Measurements from ENCODE around the gene CABP7.
"Not testable (repeated sequence)": the region's sequence is repeated elsewhere in the genome, so short reads cannot be mapped to it uniquely, and the experiment has no call there.

Gene CABP7

DNA sequence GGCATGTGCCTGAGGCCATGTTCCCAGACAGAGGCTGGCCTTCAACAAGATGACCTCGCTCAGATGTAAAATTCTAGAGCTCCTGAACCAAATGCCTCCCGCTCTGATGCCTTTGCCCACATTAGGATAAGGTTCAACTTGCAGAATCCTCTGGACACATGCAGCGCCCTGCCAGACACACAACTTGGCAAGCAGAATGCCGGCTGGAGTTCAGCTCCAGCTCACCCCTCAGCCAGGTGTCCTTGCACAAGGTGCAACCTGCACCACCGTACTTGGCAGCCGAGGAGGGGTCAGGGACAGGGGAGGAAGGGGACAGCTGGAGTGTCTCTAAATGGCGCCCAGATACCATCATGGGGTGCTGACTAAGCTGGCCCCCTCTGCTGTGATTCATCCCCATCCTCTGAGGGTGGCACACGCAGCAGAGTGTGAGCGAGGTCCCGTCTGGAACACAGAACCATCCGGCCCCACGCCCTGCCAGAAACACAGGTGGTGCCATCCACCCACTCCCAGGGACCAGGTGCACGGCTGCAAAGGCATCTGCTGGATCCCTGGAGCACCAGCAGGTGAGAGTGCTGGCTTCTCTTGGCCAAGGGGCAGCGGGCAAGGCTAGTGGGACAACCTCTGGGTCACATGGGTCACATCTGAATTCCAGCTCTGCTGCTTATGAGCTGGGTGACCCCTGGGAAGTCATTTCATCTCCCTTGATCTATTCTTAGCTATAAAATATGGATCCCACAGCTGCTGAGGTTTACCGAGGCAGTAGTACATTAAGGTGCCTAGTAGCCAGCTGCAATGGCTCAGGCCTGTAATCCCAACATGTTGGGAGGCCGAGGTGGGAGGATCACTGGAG is 34.2 kb downstream of the CABP7 start:
- no peaks in the 10 kb centered on the region for H3K9me3 Mint-ChIP-seq
- TF ChIP-seq, protein P1, sequence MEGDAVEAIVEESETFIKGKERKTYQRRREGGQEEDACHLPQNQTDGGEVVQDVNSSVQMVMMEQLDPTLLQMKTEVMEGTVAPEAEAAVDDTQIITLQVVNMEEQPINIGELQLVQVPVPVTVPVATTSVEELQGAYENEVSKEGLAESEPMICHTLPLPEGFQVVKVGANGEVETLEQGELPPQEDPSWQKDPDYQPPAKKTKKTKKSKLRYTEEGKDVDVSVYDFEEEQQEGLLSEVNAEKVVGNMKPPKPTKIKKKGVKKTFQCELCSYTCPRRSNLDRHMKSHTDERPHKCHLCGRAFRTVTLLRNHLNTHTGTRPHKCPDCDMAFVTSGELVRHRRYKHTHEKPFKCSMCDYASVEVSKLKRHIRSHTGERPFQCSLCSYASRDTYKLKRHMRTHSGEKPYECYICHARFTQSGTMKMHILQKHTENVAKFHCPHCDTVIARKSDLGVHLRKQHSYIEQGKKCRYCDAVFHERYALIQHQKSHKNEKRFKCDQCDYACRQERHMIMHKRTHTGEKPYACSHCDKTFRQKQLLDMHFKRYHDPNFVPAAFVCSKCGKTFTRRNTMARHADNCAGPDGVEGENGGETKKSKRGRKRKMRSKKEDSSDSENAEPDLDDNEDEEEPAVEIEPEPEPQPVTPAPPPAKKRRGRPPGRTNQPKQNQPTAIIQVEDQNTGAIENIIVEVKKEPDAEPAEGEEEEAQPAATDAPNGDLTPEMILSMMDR (IDR thresholded peaks at IDR 0.05): no peak
- peaks cover 20% of the 10 kb centered on the region for H3K4me1 Mint-ChIP-seq
- H3K27ac Mint-ChIP-seq: no peak overlapping the region
- H3K4me3 Mint-ChIP-seq: no peak overlapping the region
- H3K27me3 Mint-ChIP-seq (ENCODE audit: low read depth, poor library complexity): no peaks in the 10 kb centered on the region
- no peaks in the 10 kb centered on the region for H3K36me3 Mint-ChIP-seq (ENCODE audit: low read depth)
- no peak for DNase-seq

DNA sequence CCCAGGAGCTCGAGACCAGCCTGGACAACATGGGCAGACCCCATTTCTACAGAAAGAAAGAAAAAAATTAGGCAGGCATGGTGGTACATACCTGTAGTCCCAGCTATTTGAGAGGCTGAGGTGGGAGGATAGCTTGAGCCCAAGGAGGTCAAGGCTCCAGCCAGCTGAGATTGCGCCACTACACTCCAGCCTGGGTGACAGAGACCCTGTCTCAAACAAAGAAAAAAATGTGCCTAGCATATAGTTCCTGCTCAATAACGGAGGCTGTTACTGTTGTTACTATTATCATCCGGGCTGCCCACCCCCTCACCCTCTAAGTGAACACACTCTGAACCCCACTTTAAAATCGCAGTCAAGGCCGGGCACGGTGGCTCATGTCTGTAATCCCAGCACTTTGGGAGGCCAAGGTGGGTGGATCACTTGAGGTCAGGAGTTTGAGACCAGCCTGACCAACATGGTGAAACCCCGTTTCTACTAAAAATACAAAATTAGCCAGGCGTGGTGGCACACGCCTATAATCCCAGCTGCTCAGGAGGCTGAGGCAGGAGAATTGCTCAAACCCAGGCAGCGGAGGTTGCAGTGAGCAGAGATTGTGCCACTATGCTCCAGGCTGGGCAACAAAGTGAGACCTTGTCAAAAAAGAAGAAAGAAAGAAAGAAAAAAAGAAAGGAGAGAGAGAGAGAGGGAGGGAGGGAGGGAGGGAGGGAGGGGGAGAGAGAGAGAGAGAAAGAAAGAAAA is 35.0 kb downstream of the CABP7 start:
- H3K36me3 Mint-ChIP-seq (ENCODE audit: low read depth); DNase-seq; H3K4me3 Mint-ChIP-seq; H3K9me3 Mint-ChIP-seq; H3K27ac Mint-ChIP-seq; H3K27me3 Mint-ChIP-seq (ENCODE audit: low read depth, poor library complexity): not testable (repeated sequence)
- H3K4me1 Mint-ChIP-seq: peaks cover 16% of the 10 kb centered on the region

DNA sequence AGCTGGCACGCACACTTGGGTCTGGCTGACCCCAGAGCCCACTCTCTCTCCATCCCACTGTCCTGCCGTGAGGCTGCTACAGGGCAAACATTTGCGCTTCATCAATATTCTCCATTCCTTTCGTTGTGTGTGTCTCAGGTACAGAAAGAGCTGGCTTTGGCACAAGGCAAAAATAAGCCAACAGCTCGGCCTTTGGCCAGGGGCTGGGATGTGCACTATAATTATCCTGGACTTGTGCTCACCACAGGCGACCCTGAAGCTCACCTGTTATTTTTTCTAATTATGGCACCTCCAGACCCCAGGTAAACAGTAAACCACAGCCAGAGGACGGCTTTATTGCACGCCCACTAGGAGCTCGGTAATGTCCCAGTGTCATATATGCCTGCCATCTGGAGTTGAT is 36.1 kb downstream of the CABP7 start:
- TF ChIP-seq, protein P1 (IDR thresholded peaks at IDR 0.05): no peak
- Mint-ChIP-seq H3K27ac (no peak overlapping the region), H3K27me3 (ENCODE audit: low read depth, poor library complexity) (no peaks in the 10 kb centered on the region), H3K36me3 (ENCODE audit: low read depth) (no peaks in the 10 kb centered on the region), H3K4me1 (peaks cover 15% of the 10 kb centered on the region), H3K9me3 (no peaks in the 10 kb centered on the region), H3K4me3 (no peak overlapping the region)
- no peak for DNase-seq

DNA sequence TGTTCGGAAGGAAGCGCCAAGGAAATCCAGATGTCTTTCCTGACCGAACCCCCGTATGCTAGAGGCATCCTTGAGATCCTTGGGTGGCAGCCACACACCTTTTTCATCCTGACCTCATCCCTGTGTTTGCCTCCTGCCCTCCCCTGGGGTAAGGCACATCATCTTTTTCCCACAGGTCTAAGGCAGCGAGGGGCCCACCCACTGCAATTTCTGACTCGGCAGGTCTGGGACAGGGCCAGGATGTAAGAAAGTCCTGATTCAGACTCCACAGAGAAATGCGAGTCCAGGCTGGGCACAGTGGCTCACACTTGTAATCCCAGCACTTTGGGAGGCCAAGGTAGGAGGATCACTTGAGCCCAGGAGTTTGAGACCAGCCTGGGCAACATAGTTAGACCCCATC is 36.5 kb downstream of the CABP7 start:
- no peaks in the 10 kb centered on the region for H3K36me3 Mint-ChIP-seq (ENCODE audit: low read depth)
- TF ChIP-seq, protein P1 (IDR thresholded peaks at IDR 0.05): no peak
- H3K4me1 Mint-ChIP-seq: peaks cover 15% of the 10 kb centered on the region
- no peak for DNase-seq
- H3K27ac Mint-ChIP-seq: no peak overlapping the region
- no peaks in the 10 kb centered on the region for H3K27me3 Mint-ChIP-seq (ENCODE audit: low read depth, poor library complexity)
- no peaks in the 10 kb centered on the region for H3K9me3 Mint-ChIP-seq
- H3K4me3 Mint-ChIP-seq: no peak overlapping the region

DNA sequence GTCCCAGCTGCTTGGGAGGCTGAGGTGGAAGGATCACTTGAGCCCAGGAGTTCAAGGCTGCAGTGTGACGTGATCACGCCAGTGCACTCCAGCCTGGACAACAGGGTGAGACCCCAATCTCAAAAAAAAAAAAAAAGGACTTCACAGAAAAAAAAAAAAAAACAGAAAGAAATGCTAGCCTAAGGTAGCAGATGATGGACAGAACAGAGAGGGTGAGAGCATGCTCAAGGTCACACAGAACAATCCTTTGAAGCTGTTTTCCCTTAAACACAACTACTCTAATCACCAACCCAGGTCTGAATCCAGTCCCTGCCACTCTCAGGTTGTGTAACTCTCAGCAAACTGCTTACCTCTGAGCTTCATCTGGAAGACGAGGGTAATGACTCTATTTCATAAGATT is 37.3 kb downstream of the CABP7 start:
- Mint-ChIP-seq H3K27me3 (ENCODE audit: low read depth, poor library complexity) (no peaks in the 10 kb centered on the region), H3K36me3 (ENCODE audit: low read depth) (no peaks in the 10 kb centered on the region), H3K9me3 (no peaks in the 10 kb centered on the region), H3K4me1 (peaks cover 15% of the 10 kb centered on the region), H3K4me3 (no peak overlapping the region), H3K27ac (no peak overlapping the region)
- TF ChIP-seq, protein P1 (IDR thresholded peaks at IDR 0.05): no peak
- DNase-seq: no peak

DNA sequence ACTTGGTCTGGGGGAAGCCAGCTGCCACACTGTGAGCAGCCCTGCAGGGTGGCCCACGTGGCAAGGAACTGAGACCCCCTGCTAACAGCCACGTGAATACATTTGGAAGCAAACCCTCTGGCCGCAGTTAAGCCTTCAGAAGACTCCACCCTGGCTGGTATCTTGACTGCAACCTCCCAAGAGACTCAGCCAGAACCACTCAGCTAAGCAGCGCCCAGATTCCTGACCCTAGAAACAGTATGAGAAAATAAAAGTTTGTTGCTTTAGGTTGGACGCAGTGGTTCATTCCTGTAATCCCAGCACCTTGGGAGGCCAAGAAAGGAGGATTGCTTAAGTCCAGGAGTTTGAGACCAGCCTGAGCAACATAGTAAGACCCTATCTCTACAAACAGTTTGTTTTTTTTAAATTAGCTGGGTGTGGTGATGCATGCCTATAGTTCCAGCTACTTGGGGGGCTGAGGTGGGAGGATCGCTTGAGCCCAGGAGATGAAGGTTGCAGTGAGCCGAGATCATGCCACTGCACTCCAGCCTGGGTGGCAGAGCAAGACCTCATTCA is 38.3 kb downstream of the CABP7 start:
- DNase-seq: no peak
- TF ChIP-seq, protein P1 (IDR thresholded peaks at IDR 0.05): no peak
- peaks cover 15% of the 10 kb centered on the region for H3K4me1 Mint-ChIP-seq
- no peaks in the 10 kb centered on the region for H3K36me3 Mint-ChIP-seq (ENCODE audit: low read depth)
- H3K27me3 Mint-ChIP-seq (ENCODE audit: low read depth, poor library complexity): no peaks in the 10 kb centered on the region
- H3K9me3 Mint-ChIP-seq: no peaks in the 10 kb centered on the region
- no peak overlapping the region for H3K4me3 Mint-ChIP-seq
- H3K27ac Mint-ChIP-seq: no peak overlapping the region
